ENCODE measurements around the gene ANKRD63. TPM values are rescaled to one million over a fixed set of nuclear protein-coding genes. Genes with fewer than 3 reads are reported as not detected.

ANKRD63 gene
- total and polyA plus RNA-seq, 4 experiments from 2014 or later: not detected

GRCh38 chr15:40241269-40242212 is 41.3 kb downstream of the ANKRD63 start:
- no peak overlapping the region for H3K4me3 ChIP-seq (ENCODE audit: low read length in 2 of 2)
- H3K9me3 ChIP-seq (ENCODE audit: control insufficient read depth in 1 of 2, low read length in 2 of 2): no peaks in the 10 kb centered on the region
- no peaks in the 10 kb centered on the region for H3K27me3 ChIP-seq (ENCODE audit: insufficient read depth, low read length)
- POLR2A ChIA-PET (ENCODE audit: partially characterized antibody): no interaction called here
- no peaks in the 10 kb centered on the region for H3K36me3 Mint-ChIP-seq
- H3K27ac Mint-ChIP-seq: no peak overlapping the region
- CTCF ChIA-PET (ENCODE audit: partially characterized antibody): interaction anchor here (0.8 to 1.1 kb wide), 3 partner anchors 12 to 135 kb away, joined by 3 read pairs; no protein-coding TSS in a partner anchor
- no peak overlapping the region for H3K4me3 Mint-ChIP-seq
- intact Hi-C loops (cut with micrococcal nuclease): no loop called here
- no peaks in the 10 kb centered on the region for H3K36me3 ChIP-seq (ENCODE audit: insufficient read depth, low read length)
- DNase-seq: no peak
- H3K27ac ChIP-seq (ENCODE audit: low read depth, low read length): no peak overlapping the region
- peaks cover 5 to 12% (median 7%) of the 10 kb centered on the region in 4 donors for H3K4me1 Mint-ChIP-seq
- peaks cover 12% of the 10 kb centered on the region in 2 donors for H3K27me3 Mint-ChIP-seq
- peaks cover 12% of the 10 kb centered on the region for H3K4me1 ChIP-seq (ENCODE audit: insufficient read depth, low read length)
- H3K9me3 Mint-ChIP-seq: peaks cover 0 to 2% (median 0%) of the 10 kb centered on the region in 8 donors

GRCh38 chr15:40240619-40241221 is 42.1 kb downstream of the ANKRD63 start:
- H3K27ac ChIP-seq (ENCODE audit: low read depth, low read length): no peak overlapping the region
- Mint-ChIP-seq H3K36me3 (no peaks in the 10 kb centered on the region), H3K27ac (no peak overlapping the region), H3K4me1 (peaks cover 5 to 12% (median 7%) of the 10 kb centered on the region in 4 donors), H3K27me3 (peaks cover 12% of the 10 kb centered on the region in 2 donors), H3K9me3 (peaks cover 0 to 2% (median 0%) of the 10 kb centered on the region in 8 donors), H3K4me3 (no peak overlapping the region)
- DNase-seq: no peak
- H3K9me3 ChIP-seq (ENCODE audit: control insufficient read depth in 1 of 2, low read length in 2 of 2): no peaks in the 10 kb centered on the region
- H3K27me3 ChIP-seq (ENCODE audit: insufficient read depth, low read length): no peaks in the 10 kb centered on the region
- intact Hi-C loops (cut with micrococcal nuclease): no loop called here
- ChIA-PET POLR2A (ENCODE audit: partially characterized antibody) (no interaction called here), CTCF (ENCODE audit: partially characterized antibody) (interaction anchor here (0.7 to 1.1 kb wide), 3 partner anchors 13 to 134 kb away, joined by 3 read pairs; no protein-coding TSS in a partner anchor)
- H3K36me3 ChIP-seq (ENCODE audit: insufficient read depth, low read length): no peaks in the 10 kb centered on the region
- no peak overlapping the region for H3K4me3 ChIP-seq (ENCODE audit: low read length in 2 of 2)
- H3K4me1 ChIP-seq (ENCODE audit: insufficient read depth, low read length): peaks cover 12% of the 10 kb centered on the region

- ChIA-PET CTCF (ENCODE audit: partially characterized antibody) (interaction anchor here (0.7 kb wide), 1 partner anchor 12 kb away, joined by 3 read pairs; no protein-coding TSS in a partner anchor), POLR2A (ENCODE audit: partially characterized antibody) (no interaction called here)
- Histone ChIP-seq H3K4me3 (ENCODE audit: low read length in 2 of 2) (no peak overlapping the region), H3K27ac (ENCODE audit: low read depth, low read length) (no peak overlapping the region), H3K36me3 (ENCODE audit: insufficient read depth, low read length) (no peaks in the 10 kb centered on the region), H3K4me1 (ENCODE audit: insufficient read depth, low read length) (peaks cover 12% of the 10 kb centered on the region), H3K9me3 (ENCODE audit: control insufficient read depth in 1 of 2, low read length in 2 of 2) (no peaks in the 10 kb centered on the region), H3K27me3 (ENCODE audit: insufficient read depth, low read length) (no peaks in the 10 kb centered on the region)
- DNase-seq: no peak
- intact Hi-C loops (cut with micrococcal nuclease): no loop called here
- H3K9me3 Mint-ChIP-seq: peaks cover 0 to 2% (median 0%) of the 10 kb centered on the region in 8 donors
- H3K27me3 Mint-ChIP-seq: peaks cover 12% of the 10 kb centered on the region in 2 donors
- peaks cover 5 to 12% (median 7%) of the 10 kb centered on the region in 4 donors for H3K4me1 Mint-ChIP-seq
- H3K36me3 Mint-ChIP-seq: no peaks in the 10 kb centered on the region
- no peak overlapping the region for H3K27ac Mint-ChIP-seq
- peak overlapping the region in 2 of 8 donors; percentile 18 to 41 for H3K4me3 Mint-ChIP-seq
Measured at GRCh38 chr15:40239693-40240618, 42.9 kb downstream of the ANKRD63 start.

GRCh38 chr15:40239404-40239692 is 43.5 kb downstream of the ANKRD63 start:
- H3K36me3 Mint-ChIP-seq: no peaks in the 10 kb centered on the region
- DNase-seq: no peak
- no peak overlapping the region for H3K27ac Mint-ChIP-seq
- CTCF ChIA-PET (ENCODE audit: partially characterized antibody): no interaction called here
- intact Hi-C loops (cut with micrococcal nuclease): no loop called here
- Histone ChIP-seq H3K4me3 (ENCODE audit: low read length in 2 of 2) (no peak overlapping the region), H3K36me3 (ENCODE audit: insufficient read depth, low read length) (no peaks in the 10 kb centered on the region), H3K27ac (ENCODE audit: low read depth, low read length) (no peak overlapping the region), H3K4me1 (ENCODE audit: insufficient read depth, low read length) (peaks cover 12% of the 10 kb centered on the region), H3K9me3 (ENCODE audit: control insufficient read depth in 1 of 2, low read length in 2 of 2) (no peaks in the 10 kb centered on the region), H3K27me3 (ENCODE audit: insufficient read depth, low read length) (no peaks in the 10 kb centered on the region)
- peaks cover 5 to 12% (median 7%) of the 10 kb centered on the region in 4 donors for H3K4me1 Mint-ChIP-seq
- H3K4me3 Mint-ChIP-seq: peak overlapping the region in 1 of 8 donors; percentile 56
- POLR2A ChIA-PET (ENCODE audit: partially characterized antibody): interaction anchor here (1.2 kb wide), 1 partner anchor 13 kb away, joined by 3 read pairs; no protein-coding TSS in a partner anchor
- H3K9me3 Mint-ChIP-seq: peaks cover 0 to 2% (median 0%) of the 10 kb centered on the region in 8 donors
- H3K27me3 Mint-ChIP-seq: peaks cover 12% of the 10 kb centered on the region in 2 donors

- Histone ChIP-seq H3K4me3 (ENCODE audit: low read length in 2 of 2) (no peak within 1 kb of the TSS), H3K27ac (ENCODE audit: low read depth, low read length) (no peak within 1 kb of the TSS), H3K36me3 (ENCODE audit: insufficient read depth, low read length) (no peaks in the 10 kb centered on the region), H3K4me1 (ENCODE audit: insufficient read depth, low read length) (peaks cover 12% of the 10 kb centered on the region), H3K27me3 (ENCODE audit: insufficient read depth, low read length) (no peaks in the 10 kb centered on the region), H3K9me3 (ENCODE audit: control insufficient read depth in 1 of 2, low read length in 2 of 2) (no peaks in the 10 kb centered on the region)
- DNase-seq: peak in 1 of 5 donors; percentile 14
- Mint-ChIP-seq H3K27me3 (peaks cover 12% of the 10 kb centered on the region in 2 donors), H3K4me1 (peaks cover 5 to 12% (median 7%) of the 10 kb centered on the region in 4 donors), H3K27ac (peak within 1 kb of the TSS in 2 of 7 donors; percentile 55 to 56), H3K36me3 (no peaks in the 10 kb centered on the region), H3K9me3 (peaks cover 0 to 2% (median 0%) of the 10 kb centered on the region in 8 donors), H3K4me3 (peak within 1 kb of the TSS in 6 of 8 donors; percentile 15 to 60 (median 34))
- CTCF ChIA-PET (ENCODE audit: partially characterized antibody): no interaction called here
- POLR2A ChIA-PET (ENCODE audit: partially characterized antibody): interaction anchor here (1.2 kb wide), 1 partner anchor 14 kb away, joined by 3 read pairs; no protein-coding TSS in a partner anchor
- intact Hi-C loops (cut with micrococcal nuclease): no loop called here
Measured at GRCh38 chr15:40238532-40239403, 44.1 kb downstream of the ANKRD63 start, which contains the start of gene PAK6. PAK6 (plus strand) TSS chr15:40239063; CDS start chr15:40264786, 25,723 bp downstream.

GRCh38 chr15:40235201-40235885 is 47.5 kb downstream of the ANKRD63 start:
- Histone ChIP-seq H3K9me3 (ENCODE audit: control insufficient read depth in 1 of 2, low read length in 2 of 2) (no peaks in the 10 kb centered on the region), H3K27me3 (ENCODE audit: insufficient read depth, low read length) (no peaks in the 10 kb centered on the region), H3K4me3 (ENCODE audit: low read length in 2 of 2) (no peak overlapping the region), H3K27ac (ENCODE audit: low read depth, low read length) (no peak overlapping the region), H3K36me3 (ENCODE audit: insufficient read depth, low read length) (no peaks in the 10 kb centered on the region), H3K4me1 (ENCODE audit: insufficient read depth, low read length) (peaks cover 12% of the 10 kb centered on the region)
- POLR2A ChIA-PET (ENCODE audit: partially characterized antibody): no interaction called here
- Mint-ChIP-seq H3K36me3 (no peaks in the 10 kb centered on the region), H3K9me3 (no peaks in the 10 kb centered on the region), H3K27me3 (peaks cover 12% of the 10 kb centered on the region in 2 donors), H3K4me1 (peaks cover 5 to 12% (median 7%) of the 10 kb centered on the region in 4 donors), H3K4me3 (no peak overlapping the region), H3K27ac (peak overlapping the region in 1 of 7 donors; percentile 63)
- DNase-seq: no peak
- CTCF ChIA-PET (ENCODE audit: partially characterized antibody): no interaction called here
- intact Hi-C loops (cut with micrococcal nuclease): no loop called here
